CD4-positive, alpha-beta T cell treated with Interleukin-15 for 1 hour (primary cell): ENCODE data around the gene AHRR.
A peak's percentile ranks its signal among the peaks of the same experiment; 100 is the strongest.
"Not testable (repeated sequence)": the region's sequence is repeated elsewhere in the genome, so short reads cannot be mapped to it uniquely, and the experiment has no call there.

Experiments used
- DNase-seq: peaks from one replicate; pipeline ENCODE4 v3.0.0-alpha.2; 2020

Gene AHRR

DNA sequence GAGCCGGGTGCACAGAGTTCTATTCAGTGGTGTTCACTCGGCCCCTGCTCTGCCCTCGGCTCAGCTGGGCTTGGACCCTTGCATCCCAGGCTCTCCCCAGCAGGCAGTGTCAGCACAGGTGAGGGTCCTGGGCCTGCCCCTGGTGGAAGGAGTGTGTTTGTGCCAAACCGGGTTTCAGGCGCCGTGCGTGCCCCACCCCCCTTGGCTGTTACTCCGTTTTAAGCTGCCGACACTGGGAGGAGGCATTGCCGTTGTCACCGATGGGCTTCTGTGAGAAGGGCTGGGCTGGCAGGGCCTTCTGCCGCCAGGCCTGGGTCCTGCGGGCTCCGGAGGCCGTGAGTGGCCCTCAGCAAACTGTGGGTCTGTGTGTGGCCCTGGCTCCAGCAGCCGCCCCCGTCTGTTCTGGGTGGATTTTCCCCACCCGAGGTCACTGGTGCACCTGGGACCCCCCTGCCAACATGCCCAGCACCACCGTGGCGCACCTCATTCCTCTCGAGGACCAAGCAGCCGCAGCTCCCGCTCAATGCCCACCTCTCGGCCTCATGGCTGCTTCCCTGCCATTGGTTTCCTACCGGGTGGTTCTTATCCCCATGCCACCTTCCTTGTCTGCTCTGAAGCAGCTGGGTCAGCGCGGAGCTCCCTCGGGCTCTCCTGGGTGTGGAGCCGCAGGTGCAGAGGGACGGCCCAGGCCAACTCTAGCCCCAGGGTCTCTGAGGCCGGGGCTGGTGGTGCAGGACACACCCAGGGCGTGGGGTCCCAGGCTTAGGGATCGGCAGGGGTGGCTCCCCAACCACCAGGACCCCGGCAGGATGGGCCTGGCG, 77.2 kb downstream of the AHRR start:
- no peak for DNase-seq

DNA sequence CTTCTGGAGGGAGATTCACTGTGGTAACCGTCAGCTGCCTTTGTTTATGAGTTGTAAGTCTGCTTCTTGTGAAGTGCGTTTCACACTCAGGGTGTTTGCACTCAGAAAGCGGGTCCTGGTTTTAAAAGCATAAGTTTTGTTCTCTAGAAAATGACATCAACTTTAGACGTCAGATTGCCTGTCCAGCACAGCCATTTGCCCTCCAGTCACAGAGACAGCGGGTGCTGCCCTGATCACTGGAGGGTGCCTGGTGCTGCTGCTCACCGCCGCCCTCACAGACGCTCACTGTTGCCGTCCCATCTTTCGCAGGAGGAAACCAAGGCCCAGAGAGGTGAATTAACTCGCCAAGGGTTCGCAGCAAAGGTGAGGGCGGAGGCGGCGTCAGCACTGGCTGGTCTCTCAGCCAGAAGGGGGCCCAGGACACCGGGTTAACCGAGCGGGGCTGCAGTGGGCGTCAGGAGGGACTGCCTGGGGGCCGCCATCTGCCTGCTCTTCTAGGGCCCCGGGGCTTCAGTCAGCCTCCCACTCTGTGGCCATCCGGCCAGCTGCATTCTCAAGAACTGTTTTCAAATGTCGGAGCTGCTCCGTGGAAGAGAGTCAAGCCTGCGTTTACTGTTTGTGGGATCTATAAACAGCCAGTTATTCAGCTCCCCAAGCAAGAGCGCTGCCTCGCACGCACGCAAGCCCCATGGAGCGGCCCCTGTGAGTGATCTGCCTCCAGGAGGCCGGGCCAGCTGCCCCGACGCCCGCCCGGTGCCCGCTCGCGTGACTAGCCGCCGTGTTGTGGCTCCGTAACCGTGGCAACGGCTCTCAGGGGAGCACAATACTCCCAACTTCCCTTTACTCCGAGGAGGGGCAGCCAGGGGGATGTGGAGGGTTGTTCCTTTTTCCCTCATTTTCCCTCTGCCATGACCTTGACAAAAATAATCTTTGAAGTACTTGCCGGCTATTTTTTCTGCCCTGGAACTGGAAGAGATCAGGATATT, 78.1 kb downstream of the AHRR start:
- DNase-seq = peak; percentile 86

DNA sequence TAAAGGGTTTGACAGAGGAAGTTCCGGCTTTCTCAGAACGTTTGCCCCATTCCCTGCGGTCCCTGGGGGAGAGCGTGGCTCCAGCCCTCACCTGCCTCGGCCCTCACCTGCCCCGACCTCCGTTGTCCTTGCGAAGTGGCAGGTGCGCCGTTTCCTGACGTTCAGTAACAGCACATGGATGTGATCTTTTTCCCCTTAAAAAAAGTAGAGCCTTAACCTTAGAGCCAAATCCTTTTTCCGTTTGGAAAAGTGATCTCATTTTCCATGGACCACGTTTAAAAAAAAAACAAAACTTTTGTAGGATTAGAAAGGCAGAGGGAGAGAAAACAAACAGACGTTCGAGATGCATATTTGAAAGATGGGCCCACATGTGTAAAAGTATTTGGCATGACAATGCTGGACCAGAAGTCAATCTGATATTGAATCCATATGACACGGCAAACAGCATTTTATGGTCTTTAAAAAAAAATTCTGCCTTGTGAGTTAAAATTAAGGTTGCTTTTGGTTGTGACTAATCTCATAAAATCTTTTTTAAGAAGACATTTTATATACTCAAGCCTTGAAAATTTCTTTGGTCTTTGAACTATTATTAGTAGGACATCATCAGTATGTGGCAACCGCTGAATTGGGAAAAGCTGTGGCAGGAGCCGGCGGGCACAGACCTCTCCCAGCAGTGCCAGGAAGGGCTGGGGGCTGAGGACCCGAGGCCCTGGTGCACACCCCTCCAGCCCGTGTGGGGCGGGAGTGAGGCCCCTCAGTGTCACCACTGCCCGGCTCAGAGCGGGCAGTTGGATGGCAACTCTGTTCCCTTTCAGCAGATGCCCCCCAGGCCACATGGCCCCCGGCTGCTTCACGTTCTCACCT, 79.0 kb downstream of the AHRR start:
- no peak for DNase-seq

DNA sequence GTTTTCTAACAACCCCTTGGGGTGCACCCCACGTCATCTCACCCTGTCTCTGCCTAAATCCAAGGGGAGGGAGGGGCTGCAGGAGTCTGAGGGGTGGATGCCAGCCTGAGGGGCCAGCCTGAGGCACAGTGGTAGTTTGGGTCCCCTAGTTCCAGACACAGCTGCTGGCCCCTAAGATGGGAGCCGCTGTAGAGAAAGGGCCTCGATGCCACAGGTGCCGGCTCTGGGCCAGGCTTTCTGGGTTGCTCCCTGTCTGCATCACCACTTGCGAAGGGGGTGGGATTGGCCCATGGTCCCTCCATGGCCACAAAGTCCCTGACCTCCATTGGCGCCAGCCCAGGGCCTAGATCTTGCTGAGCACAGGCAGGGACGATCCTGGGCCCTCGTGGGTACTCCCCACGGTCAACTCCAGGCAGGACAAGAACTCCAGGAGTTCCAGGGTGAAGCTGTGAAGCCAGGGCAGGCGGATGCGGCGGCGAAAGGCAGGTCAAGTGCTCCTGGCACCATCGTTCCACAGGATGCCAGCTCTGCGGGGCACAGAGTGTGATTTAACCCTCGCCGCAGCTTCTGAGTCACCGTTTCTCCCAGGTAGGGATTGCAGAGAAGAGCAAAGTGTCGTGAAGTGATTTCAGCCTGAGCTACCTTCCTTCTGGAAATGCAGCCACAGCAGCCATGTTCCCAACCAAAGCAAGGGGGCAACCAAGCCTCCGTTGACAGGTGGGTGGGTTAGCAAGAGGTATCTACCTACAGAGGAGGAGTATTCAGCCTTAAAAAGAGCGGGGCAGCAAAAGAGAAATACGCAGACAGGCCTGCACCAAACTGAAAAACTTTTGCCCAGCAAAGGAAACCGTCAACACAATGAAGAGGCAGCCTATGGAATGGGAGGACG, 79.9 kb downstream of the AHRR start:
- DNase-seq = no peak

DNA sequence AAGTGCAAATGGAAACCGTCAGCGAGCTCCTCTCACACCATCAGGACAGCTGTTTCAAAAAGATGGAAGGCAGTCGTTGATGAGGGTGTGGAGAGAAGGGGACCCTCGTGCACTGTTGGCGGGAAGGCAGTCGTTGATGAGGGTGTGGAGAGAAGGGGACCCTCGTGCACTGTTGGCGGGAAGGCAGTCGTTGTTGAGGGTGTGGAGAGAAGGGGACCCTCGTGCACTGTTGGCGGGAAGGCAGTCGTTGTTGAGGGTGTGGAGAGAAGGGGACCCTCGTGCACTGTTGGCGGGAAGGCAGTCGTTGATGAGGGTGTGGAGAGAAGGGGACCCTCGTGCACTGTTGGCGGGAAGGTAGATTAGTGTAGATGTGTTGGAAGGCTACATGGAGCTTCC, 80.7 kb downstream of the AHRR start:
- not testable (repeated sequence) for DNase-seq

DNA sequence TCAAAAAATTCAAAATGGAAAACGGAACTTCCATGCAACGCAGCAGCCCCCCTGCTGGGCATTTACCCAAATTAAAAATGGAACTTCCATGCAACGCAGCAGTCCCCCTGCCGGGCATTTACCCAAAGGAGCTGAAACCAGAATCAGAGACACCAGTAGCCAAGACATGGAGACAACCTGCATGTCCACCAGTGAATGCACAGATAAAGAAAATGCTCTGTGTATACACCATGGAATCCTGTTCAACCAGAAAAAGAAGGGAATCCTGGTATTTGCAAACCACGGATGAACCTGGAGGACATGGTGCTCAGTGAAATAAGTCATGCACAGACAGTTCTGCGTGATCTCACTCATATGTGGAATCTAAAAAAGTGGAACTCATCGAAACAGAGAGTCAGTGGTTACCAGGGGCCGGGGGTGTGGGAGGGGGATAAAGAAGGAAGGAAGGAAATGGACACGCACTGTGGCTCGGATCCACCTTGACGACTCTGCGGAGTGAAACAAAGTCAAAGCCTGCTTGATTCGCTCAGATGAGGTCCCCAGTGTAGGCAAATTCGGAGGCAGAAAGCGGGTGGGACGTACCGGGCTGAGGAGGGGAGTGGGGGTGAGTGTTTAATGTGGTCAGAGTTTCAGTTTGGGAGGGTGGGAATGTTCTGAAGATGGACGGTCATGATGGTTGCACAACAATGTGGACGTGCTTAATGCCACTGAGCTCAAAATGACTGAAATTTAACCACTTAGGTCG, 81.3 kb downstream of the AHRR start:
- peak; percentile 40 for DNase-seq

DNA sequence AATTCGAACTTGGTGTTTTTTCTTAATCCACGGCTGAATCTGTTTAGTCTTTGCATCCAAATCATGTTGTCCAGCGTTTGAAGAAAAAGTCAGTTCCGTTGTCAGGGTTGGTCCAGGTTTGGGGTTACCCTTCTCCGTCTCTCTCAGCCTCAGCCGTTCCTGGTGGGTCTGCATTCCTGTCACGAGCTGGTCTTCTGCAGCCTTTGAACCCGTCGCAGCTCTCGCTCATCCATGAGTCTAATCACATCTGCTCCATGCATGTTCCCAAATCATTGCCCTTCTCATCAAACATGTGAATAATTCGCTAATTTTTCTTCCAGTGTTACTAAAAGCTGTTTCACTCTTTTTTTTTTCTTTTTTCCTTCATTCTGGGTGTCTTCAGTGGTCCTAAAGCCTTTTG, 82.5 kb downstream of the AHRR start:
- DNase-seq = no peak

DNA sequence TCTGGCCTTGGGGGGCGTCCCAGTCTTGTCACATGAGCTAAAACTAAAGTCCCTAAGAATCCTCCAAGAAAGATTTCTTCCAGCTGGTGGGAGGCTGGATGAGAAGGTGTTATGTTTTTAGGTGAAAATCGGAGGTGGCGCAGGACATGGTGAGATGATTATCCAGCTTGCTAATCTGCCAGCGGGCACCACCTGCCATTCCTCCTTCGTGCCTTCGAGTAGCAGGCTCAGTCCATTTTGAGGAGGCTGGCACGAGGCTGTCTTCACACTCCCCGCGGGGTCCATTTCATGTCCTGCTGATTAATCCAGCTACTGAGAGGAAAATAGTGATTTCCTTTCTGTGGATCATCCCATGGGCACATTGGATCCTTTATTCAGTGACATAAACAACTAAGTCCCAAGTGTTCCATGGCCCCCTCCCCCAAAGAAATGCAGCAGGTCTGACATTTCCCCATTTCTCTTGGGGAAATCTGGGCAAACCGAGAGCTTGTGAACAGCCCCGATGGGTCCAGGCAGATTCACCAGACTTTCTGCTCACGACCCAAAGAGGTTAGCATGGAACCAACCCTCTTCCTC, 83.2 kb downstream of the AHRR start:
- no peak for DNase-seq

DNA sequence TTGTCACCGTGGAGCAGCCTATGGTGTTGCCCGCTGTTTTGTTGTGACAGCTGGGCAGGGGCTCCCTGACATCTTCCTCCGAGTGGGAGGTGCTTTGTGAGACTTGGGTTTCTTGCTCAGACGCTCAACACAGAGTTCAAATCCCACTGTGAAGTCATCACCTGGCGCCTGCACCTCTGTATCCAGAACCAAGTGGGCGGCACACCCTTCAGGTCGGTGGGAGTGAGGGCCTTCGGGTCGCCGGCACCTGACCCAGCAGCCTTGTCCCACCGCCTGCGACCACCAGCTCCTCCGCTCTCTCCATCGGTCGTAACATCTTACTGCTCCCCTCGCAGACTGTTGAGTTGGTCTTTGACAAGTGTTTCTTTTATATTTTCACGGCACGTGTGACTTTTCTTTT, 83.9 kb downstream of the AHRR start:
- no peak for DNase-seq

DNA sequence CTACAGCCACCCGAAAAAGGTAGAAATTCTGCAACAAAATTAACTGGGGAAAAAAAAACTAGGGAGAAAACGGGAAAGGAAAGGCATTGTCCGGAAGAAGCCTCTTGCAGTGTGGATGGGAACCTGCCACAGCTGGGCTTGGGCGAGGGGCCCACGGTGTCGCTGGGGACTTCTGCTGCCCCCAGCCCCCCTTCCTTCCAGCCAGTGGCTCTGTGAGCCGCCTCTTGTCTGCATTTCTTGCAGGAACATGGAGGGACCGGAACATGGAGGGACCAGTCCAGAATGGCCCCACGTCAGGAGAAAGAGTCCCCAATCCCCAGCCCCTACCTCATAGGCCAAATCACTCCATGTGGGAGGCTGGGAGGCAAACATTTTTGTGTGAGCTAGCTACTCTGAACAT, 84.5 kb downstream of the AHRR start:
- DNase-seq = no peak

DNA sequence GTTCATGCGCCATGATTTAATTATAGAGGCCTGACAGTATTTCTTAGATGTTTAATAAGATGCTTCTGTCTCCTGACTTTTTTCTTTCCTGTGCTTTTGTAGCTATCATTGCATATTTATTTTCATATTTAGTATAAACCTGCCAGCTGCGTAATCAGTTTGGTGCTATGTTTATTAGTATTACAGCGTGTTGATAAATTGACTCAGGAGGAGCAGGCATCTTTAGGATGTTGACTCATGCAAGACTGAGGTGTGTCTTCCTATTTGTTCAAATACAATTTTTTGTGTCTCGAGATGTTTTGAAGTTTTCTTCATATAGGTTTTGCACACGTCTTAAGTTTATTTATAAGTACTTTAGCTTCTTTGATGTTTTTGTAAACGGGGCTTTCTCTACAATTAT, 85.5 kb downstream of the AHRR start:
- no peak for DNase-seq

DNA sequence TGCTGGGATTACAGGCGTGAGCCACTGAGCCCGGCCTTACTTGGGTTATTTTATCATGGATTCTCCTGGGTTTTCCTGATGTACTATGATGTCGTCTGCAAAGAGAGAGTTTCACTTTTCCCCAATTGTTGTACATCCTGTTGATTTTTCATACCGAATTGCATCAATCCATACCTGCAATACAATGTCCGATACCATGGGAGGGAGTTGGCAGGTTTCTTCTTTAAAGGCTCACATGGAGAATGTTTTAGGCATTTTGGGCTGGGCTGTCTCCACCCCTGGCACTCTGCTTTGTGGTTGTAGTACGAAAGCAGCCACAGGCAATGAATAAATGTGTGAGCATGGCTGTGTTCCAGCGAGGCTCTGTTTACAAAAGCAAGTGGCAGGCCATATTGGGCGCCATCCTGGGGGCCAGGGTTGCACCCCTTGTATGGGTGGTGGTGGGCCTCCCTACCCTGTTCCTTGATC, 86.3 kb downstream of the AHRR start:
- DNase-seq = no peak

DNA sequence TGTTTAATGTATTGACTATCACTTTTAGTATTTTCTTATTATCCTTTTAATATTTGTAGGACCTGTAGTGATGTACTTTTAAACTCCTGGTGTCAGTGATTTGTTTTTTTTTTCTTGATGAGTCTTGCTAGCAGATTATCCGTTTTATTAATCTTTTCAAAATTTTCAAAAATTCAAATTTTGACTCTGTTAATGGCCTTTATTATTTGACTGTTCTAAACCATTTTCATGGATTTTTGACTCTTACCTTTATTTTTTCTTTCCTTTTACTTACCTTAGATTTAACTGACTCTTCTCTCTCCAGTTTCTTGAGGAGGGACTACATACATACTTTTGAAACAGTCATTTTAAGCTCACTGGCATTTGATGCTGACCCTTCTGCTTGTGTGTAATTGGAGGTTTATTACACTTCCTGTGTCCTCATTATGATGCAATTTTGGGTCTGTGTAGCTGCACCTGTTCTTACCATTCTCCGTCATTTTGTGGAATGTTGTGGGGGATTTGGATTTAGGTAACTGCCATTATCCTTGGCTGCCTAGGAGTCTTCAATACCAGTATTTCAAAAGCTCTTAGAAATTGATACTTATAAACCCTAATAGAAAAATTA, 89.5 kb downstream of the AHRR start:
- no peak for DNase-seq

DNA sequence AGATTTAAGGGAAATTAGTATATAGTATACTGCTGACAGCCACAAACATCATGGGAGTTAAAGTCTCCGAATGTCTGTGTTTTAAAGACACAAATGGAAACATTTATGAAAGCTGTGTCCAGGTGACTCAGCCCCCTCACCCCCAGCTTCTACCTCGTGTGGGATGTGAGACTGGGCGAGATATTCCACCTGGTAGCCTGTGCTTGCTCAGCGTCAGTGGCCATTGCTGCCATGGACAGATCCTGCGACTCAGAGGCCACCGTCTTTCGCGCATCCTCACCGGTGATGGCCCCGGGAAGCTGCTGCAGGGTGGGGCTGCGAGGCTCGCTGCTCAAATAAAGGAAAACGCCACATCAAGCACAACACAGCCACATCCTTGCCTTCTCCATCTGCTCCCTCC, 90.2 kb downstream of the AHRR start:
- DNase-seq = no peak

DNA sequence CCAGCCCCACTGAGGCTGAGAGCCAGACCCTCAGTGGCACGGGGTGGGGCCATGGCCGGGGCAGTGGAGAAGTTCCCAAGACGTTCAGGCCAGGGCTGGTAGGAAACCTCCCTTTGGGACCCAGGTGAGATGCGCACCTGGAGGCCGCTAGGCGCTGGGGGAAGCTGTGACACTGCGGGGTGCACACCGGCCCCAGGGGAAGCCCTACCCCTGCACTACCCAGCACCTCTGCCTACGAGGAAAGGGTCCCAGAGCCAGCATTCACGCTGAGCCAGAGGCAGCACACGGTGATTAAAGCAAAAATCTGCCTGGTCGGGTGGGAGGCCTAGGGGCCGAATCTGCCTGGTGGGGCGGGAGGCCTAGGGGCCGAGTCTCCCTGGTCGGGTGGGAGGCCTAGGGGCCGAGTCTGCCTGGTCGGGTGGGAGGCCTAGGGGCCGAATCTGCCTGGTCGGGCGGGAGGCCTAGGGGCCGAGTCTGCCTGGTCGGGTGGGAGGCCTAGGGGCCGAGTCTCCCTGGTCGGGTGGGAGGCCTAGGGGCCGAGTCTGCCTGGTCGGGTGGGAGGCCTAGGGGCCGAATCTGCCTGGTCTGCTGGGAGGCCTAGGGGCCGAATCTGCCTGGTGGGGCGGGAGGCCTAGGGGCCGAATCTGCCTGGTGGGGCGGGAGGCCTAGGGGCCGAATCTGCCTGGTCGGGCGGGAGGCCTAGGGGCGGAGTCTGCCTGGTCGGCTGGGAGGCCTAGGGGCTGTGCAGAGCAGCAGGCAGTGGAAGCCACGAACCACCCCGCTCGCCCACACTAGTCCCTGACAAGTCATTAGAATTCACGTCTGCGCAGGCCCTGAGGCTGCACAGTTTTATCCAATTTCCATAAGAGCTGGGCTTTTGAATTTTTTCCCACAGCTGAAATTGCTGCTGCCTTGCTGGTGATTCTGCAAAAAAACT, 93.7 kb downstream of the AHRR start:
- not testable (repeated sequence) for DNase-seq

DNA sequence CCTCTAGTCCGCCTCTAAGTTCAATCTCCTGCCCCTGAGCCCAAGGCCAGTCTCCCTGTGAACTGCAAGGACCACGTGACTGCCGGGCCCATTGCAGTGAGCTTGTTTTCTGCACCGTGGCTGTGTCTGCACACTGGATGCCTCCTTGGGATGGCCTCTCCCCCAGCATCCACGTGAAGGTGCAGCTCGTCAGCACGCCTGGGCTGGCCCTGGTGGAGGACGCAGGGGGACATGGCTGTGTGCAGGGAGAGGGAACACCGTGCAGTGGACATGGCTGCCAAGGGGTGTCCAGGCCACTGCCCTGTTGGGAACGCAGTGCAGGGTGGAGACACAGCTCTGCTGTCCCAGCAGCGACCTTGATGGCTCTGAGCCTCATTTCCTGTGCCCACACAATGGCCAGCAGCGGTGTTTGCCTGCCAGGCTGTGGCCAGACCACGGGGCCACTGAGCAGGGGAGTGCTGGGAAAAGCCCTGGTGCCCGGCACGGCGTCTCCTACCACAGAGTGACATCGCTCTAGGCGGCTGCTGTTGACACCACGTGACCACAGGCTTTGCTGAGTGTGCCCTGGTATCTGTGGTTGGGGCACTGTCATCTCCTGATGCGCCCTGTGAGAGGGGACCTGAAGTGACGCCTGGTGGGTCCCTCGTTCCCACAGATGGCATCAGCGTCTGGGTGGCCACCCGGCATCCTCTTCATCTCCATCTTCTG, 94.6 kb downstream of the AHRR start:
- no peak for DNase-seq

DNA sequence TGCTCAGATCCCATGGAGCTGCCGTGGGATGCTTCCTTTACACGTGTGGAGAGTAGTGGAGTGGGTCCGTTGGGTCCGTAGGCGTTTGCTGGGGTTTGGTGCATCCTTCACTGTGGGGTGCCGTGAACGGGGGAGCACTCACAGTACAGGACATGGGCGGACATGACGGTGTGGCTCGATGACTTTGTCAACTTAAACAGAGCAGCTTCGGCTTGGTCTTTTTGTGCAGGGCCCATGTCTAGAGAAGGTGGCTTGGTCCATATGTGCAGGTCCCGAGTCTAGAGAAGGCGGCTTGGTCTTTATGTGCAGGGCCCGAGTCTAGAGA, 95.1 kb downstream of the AHRR start:
- DNase-seq = no peak
